Fibroblast of the aortic adventitia (primary cell): Measurements from ENCODE around the gene CDC14A. TPM values are rescaled to one million over a fixed set of nuclear protein-coding genes. Genes with fewer than 3 reads are reported as not detected.

Experiments
- DNase-seq: peaks from one replicate; pipeline ENCODE4 v3.0.0-alpha.2; 2010; ENCODE audit warnings: low read depth
- H3K4me3 ChIP-seq: 2 replicates; pipeline ENCODE4 v1.5.1; 2011; ENCODE audit warnings: low read depth, mild to moderate bottlenecking, control low read depth, low read length, moderate library complexity
- CTCF ChIP-seq: IDR thresholded peaks from 2 replicates; pipeline ENCODE4 v1.5.1; 2011; ENCODE audit warnings: mild to moderate bottlenecking, low read length, control low read depth, inconsistent platforms; ENCODE audit not compliant: insufficient read depth
- total RNA-seq: library from RNA; depleted of rRNA; stranded (reverse); fragments of >200 nt; gene quantifications from 2 replicates; pipeline ENCODE4 v1.2.3, GENCODE V29; 2012; ENCODE audit warnings: low replicate concordance

The CDC14A gene
- total RNA-seq = 5.0 and 6.3 TPM in 2 replicates

- H3K4me3 ChIP-seq = peak within 1 kb of the TSS; percentile 85
- TF ChIP-seq CTCF = peak; percentile 4
- peak; percentile 93 for DNase-seq
These were observed at the start of gene CDC14A for GRCh38 chr1:100352267-100353070. CDC14A (plus strand) TSS chr1:100352506; CDS start chr1:100352955, 449 bp downstream.

- no peak for DNase-seq
- H3K4me3 ChIP-seq = no peak overlapping the region
- TF ChIP-seq CTCF = no peak
These were observed 49.6 kb upstream of the CDC14A start for GRCh38 chr1:100302739-100303138.

GRCh38 chr1:100304227-100304626 lies 48.1 kb upstream of the CDC14A start:
- TF ChIP-seq CTCF = no peak
- no peak overlapping the region for H3K4me3 ChIP-seq
- DNase-seq = no peak

- no peak for TF ChIP-seq CTCF
- DNase-seq = no peak
- no peak overlapping the region for H3K4me3 ChIP-seq
These were observed 47.4 kb upstream of the CDC14A start for GRCh38 chr1:100304921-100305320.

- DNase-seq = no peak
- no peak overlapping the region for H3K4me3 ChIP-seq
These were observed 46.4 kb upstream of the CDC14A start for GRCh38 chr1:100305954-100306353.

GRCh38 chr1:100306735-100307313 lies 45.5 kb upstream of the CDC14A start:
- no peak for DNase-seq
- no peak for TF ChIP-seq CTCF
- no peak overlapping the region for H3K4me3 ChIP-seq

More at GRCh38 chr1:100305954-100306353, 46.4 kb upstream of the CDC14A start:
- TF ChIP-seq CTCF = no peak

GRCh38 chr1:100308777-100309176 lies 43.5 kb upstream of the CDC14A start:
- no peak overlapping the region for H3K4me3 ChIP-seq
- DNase-seq = peak; percentile 62
- TF ChIP-seq CTCF = no peak
